ENCODE measurements around the gene TTN.

Gene TTN

DNA sequence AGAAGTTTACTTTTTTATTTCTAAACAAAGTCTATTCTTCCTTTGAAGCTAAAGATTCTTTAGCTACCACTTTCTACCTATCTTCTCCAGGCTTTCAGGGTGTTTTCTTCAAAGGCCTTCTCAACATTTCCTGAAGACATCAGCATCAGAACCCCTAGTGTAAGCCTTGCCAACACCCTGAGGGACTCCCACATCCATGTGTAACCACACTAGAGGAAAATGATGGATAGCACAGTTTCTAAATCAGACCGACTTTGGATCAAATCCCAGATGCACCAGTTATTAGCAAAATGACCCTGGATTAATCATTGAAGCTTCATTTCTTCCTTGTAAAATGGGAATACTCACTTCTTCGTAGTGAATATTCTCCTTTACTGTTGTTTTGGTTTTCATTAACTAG lies 4.7 kb upstream of the TTN start:
- DNase-seq (ENCODE audit: low read depth in 3 of 3, low spot score in 1 of 3): no peak

DNA sequence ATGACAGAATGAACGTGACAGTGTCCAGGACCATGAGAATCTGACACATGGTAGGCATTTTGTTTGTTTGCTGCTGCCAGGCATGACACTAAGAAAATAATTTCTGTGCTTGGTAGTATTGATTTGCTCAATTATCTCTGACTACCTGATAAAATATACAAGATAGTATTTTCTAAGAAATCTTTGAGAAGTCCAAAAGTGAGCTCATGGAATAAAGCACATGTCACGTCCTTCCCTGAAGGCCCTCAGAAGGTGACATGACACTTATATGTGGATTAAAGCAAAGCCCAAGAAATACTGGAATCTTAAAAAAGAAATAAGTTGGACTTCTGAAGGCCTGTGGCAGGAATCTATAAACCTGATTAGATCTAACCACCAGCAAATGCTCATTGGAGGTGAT lies 3.8 kb upstream of the TTN start:
- no peak for DNase-seq (ENCODE audit: low read depth in 3 of 3, low spot score in 1 of 3)

DNA sequence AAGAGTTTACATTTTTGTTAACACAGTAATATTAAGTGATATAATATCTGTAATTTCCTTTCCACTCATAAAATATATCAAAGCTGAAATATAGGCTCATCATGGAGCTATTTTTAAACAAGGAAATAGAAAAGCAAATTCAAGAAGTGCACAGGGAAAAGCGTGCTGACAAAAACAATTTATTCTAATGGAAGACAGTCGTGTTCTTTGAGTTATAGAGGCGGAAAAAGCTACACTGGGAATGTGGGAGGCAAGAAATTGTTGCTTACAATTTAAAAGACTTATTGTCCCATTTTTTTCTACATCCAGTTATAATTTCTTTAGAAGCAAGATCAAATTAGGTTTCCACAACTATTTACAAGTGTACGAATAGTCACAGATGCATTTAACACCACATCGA lies 3.2 kb upstream of the TTN start:
- no peak for DNase-seq (ENCODE audit: low read depth in 3 of 3, low spot score in 1 of 3)

DNA sequence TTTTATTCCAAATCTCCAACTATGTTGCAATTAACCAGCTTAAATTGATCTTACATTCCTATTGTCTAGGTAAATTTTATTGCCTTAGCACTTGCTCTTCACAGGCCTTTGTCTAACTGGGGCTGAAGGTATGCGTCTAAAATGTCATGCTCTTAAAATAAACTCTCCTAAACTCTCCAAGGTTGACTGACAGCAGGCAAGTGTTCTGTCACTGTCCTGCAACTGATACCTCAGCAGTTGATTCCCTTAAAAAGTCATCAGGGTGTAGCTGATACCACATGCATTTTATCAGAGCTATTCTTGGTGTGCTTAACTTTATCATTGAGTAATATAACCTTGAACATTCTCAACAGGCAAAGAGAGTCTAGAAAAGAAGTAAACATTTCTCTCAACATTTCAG lies 680 bp downstream of the TTN start:
- no peak for DNase-seq (ENCODE audit: low read depth in 3 of 3, low spot score in 1 of 3)

DNA sequence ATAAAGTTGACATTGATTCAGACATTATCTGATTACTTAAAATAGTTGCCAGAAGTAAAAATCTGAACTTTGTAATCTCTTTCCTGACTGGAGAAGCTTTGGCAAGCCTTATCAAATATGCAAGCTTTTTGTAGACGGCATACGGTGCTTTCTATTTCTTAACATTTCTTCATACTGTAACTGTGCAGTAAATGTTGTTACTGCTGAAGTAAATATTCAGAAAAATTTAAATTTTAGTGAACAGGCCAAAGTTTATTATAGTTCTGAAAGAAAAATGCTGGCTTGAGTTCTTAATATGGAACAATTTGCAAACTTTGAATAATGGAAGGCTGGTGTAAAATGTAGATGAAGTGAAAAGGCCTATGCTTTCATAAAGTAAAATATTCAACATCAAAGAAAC lies 1.8 kb downstream of the TTN start:
- no peak for DNase-seq (ENCODE audit: low read depth in 3 of 3, low spot score in 1 of 3)

DNA sequence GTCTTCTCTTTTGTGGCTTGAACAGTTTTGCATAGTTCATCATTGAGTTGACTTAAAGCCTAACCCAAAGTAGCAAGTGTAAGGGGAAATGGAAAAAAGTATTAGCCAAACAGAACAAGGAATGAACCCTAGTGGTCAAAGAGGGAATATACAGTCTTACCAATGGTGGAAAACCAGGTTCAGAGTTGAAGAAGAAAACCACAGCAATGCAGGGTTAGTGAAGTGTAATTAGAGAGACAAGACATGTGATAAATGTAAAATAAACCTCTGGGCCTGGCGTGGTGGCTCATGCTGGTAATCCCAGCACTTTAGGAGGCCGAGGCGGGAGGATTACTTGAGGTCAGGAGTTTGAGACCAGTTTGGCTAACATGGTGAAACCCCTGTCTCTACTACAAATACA lies 2.4 kb downstream of the TTN start:
- no peak for DNase-seq (ENCODE audit: low read depth in 3 of 3, low spot score in 1 of 3)

DNA sequence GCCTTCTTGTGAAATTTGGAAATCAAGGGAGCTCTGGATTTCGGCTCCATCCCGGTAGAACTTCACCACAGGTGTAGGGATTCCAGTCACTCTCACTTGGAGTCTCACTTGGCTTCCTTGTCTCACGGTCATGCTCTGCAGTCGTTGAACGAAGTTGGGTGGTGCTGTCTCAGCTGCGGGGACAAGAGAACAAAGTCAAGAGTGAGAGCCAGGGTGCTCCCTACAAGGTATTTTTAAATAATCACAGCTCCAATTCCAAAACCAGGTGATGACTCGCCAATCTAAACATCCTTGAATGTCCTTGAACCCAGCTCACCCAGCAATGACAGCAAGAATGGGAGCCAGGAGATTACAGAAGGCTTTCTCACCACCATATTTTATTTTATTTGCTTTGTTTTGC lies 6.7 kb downstream of the TTN start:
- no peak for DNase-seq (ENCODE audit: low read depth in 3 of 3, low spot score in 1 of 3)

DNA sequence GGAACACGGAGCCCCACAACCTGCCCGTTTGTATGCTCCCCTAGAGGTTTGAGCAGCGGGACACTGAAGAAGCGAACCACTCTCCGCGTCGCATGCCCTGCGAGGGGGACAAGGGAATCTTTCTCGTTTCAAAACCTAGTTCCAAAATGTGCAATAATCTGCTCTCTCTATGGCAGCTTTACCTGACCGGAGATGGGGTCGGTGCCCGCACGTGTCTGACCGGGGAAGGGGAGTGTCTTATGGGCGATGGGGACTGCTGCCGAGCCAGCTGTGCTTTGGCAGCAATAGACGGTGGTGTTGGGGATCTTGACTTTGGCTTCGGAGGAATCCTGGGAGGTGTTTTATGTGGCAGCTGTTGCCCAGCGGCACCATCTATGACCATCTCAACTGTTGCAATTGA lies 7.9 kb downstream of the TTN start:
- DNase-seq (ENCODE audit: low read depth in 3 of 3, low spot score in 1 of 3): no peak

DNA sequence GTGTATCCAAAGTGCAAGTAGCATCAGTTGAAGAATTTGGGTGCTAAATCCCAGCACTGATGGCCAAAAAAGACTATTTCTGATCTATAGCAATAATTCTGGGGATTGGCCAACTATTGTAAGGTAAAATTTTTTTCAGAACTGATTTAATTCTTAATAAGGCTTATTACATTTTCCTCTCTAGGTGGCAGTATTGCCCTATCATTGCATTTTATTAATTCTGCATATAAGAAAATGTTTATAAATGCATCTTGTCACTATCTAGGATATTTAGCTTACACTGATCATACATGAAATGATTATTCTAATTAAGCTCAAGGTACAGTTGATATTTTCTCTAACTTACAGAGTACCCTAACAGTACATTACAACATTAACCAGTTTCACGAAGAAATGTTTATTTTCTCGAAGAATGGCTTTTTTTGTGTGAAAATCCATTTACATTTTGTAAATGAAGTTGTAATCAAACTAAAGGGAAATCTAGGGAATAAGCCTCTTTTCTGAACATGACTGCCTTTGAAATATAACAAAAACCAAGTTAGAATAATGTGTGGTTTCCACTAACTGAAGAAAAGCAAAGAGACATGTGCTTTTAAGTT lies 11.0 kb downstream of the TTN start:
- DNase-seq (ENCODE audit: low read depth in 3 of 3, low spot score in 1 of 3): no peak

DNA sequence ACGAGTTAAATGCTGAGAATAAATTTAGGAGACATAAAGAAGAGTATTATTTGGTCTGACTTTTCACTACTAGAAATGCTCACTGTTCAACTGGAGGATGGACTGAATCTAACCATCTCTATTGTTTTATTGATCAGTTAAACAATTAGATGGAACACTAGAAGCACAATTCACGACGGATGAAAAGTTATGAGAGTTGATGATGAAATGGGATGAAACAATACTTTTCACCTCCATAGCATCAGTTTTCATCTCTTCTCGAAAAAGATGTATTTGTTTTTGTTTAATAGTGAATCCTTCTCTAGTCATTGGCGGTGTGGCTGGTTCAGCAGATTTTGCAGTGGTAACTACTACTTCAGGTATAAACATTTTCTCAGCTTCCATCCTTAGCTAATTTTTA lies 19.3 kb downstream of the TTN start:
- DNase-seq (ENCODE audit: low read depth in 3 of 3, low spot score in 1 of 3): no peak

DNA sequence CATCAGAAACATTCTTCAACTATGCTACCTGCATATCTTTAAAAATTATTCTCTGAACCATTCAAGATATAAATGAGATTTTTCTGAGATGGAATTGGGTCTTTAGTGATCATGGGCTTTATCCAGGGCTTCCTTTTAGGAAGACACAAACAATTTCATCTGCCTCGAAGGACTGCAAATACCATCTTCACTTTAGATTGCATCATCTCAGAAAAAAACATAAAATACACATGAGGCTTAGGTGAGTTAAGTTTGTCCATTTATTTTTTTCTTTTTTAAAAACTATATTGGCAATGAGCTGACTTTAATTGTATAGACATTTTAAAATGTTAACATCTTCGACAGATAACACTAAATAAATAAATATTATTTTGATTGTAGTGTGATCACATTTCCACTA lies 20.1 kb downstream of the TTN start:
- no peak for DNase-seq (ENCODE audit: low read depth in 3 of 3, low spot score in 1 of 3)

DNA sequence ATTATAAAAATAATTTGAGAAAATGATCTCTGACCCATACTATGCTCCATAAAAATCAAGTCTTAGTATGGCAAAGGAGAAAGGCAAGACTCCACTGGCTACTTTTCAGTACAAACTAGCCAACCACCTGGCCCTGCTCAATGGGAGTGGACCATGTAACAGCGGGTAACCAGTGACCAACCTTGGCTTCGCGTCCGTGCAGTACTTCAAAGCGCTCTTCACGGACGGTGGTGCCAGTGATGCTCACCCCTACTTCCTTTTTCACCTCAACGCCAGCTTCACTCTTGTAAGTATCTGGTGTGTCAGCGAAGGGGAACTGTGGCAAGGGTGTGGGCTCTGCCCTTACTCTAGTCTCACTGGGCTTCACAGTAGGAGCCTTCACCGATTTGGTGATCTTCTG lies 23.3 kb downstream of the TTN start:
- no peak for DNase-seq (ENCODE audit: low read depth in 3 of 3, low spot score in 1 of 3)

DNA sequence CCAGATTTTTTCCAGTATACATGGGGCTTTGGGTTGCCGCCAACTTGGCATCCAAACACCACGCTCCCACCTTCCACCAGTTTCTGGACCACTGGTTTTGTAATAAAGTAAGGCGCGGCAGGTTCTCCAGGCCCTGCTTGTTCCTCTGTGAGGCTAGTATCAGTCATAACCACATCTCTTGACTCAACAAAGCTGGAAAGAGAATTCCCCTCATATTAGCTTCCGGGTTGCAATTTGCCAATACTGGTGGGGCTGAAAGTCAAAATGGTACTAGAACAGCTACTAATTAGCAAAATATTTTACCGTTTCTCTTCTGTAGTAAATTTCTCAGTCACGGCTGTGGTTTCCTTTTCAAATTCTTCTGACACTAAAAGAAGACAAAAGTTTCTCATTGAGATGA lies 25.0 kb downstream of the TTN start:
- no peak for DNase-seq (ENCODE audit: low read depth in 3 of 3, low spot score in 1 of 3)

DNA sequence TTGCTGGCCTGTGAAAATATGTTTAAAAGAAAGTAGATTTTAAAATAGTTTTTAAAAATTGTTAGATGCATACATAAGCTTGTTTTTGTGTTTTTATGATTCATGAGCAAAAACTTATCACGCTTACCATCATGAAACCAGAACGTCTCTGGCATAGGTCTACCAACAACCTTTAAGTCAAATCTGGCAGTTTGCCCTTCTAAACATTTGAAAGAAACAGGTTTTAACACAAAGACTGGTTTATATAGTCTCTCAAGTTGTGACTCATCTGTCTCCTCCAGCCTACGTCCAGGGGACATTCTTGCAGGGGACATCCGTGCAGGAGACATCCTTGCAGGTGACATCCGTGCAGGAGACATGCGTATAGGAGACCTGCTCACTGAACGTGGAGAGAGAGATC lies 29.6 kb downstream of the TTN start:
- DNase-seq (ENCODE audit: low read depth in 3 of 3, low spot score in 1 of 3): no peak

DNA sequence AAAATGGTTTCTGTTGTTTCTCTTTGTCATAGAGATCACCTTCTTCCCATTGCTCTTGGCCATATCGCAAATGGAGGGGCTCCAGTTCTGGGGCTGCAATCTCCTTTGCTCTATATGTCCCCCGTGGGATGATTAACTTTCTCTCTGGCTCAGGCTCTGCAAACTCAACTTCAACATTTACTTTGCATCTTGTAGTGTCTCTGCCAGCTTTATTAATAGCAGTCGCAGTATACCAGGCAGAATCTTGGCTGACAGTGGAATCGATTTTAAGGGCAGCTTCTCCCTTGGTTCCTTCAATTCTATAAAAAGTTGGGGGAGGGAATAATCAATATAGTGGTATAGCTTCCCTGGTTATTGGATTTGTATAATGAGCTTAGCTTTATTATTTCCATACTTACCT lies 30.5 kb downstream of the TTN start:
- DNase-seq (ENCODE audit: low read depth in 3 of 3, low spot score in 1 of 3): no peak

DNA sequence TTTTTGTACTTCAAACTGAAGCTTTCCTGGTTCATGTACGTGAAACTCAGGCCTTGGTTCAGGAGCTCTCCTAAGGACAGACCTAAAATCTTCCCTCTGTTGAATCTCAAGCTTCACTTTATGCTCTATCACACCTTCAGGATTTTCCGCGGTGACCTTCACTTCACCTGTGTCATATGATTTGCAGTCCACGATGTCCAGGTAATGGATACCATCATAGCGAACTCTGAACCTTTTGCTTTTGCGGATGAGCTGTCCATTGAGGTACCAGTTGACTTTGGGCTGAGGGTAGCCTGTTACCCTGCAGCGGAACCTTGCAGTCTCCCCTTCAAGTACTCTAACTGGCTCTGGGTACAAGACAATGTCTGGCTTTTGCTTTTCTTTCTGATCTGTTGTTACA lies 31.2 kb downstream of the TTN start:
- DNase-seq (ENCODE audit: low read depth in 3 of 3, low spot score in 1 of 3): no peak

DNA sequence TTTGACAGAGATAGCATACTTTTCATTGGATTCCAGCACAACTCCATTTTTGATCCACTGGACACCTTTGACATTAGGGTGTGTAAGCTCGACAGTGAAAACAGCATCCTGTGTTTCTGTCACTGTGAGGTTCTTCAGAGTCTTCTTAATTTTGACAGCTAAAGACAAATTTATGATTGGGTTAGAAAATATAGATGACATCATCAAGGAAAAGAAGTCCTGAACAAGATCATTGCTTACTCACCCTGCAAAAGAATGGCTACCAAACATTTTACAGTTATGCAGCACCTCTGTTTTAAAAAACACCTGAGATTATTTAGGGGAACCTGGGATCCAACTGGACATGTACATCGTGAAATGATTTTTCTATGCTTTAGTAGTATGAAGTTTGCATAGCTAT lies 36.7 kb downstream of the TTN start:
- DNase-seq (ENCODE audit: low read depth in 3 of 3, low spot score in 1 of 3): no peak

DNA sequence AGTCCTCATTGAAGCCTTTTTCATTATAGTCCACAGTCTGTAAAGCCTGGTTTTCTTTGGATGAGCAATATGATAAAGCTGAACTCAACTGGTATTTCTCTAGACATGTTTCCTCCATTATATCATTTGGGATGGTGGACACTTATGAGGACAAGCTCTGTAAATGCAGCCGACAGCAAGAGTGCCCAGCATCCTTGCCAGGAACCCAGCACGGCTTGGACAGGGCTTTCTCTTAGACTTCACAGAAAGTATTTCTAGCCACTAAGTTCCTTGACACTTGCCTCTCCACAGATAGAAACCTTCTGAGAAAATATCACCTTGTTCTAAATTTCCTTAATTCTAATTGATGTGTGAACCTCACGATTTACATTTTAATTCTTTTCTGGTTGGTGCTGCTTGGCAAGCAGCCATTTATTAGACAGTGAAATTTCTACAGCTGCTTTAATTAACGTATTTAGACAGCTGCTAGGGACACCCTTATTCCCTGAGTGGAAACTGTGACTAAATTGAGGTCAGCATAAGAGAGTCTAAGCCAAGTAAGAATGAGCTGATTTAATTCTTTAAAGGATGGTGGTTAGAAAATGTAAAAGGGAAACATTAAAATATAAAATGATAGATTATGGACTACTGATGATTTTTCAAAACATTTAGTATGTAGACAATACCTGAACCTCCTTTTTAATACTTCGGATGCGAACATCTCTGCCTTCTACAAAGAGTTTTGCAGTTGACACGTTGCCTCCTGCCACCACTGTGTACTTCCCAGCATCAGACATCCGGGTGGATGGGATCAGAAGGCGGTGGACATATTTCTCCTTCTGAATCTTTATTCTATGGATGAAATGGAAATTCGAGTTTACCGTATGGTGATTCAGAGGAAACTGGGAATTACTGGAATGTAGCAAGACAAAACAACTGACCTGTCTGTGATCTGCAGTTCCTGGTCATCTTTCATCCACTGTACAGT lies 39.8 kb downstream of the TTN start:
- DNase-seq (ENCODE audit: low read depth in 3 of 3, low spot score in 1 of 3): no peak

DNA sequence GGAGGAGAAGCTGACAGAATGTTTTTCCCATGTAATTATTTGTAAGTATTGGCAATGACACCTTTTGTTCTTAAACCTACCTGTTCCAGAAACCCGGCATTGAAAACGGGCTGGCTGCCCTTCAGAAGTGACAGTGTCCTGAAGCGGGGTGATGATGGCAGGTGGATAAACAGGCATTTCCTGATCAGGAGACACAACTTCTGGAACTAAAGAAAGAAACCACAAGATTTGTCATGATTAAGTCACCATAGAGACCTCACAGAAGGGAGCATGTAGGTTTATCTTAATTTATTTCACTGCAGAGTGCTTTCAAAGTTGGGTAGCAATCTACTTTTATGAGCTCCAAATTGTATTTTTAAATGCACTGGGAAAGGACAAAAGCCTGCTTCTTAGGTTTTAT lies 43.1 kb downstream of the TTN start:
- DNase-seq (ENCODE audit: low read depth in 3 of 3, low spot score in 1 of 3): no peak

DNA sequence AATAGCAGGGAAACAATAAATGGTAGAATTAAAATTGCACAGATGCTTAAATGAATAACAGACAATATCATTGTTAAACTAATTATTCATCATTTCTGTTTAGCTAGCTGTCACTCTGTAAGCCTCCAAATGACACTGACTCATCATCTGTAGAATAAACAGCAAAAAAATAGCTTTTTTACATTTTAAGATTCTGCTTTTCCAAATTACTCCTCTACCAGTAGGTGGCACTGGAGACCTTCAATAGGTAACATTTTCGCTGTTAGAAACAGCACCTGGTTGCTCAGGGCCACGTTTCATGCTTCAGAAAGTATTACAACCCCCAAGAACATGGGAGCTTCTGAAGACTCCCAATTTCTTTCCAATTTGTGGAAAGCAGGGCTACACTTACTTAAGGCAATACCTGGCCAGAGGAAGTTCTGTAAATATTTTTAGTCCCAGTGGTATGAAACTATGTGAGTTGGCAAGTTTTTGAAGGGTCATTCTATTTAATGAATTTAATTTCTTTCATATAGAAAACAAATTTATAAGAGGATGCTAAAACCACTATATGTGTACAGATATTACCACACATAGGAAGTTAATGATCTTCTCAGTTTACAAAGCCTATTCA lies 45.4 kb downstream of the TTN start:
- no peak for DNase-seq (ENCODE audit: low read depth in 3 of 3, low spot score in 1 of 3)

DNA sequence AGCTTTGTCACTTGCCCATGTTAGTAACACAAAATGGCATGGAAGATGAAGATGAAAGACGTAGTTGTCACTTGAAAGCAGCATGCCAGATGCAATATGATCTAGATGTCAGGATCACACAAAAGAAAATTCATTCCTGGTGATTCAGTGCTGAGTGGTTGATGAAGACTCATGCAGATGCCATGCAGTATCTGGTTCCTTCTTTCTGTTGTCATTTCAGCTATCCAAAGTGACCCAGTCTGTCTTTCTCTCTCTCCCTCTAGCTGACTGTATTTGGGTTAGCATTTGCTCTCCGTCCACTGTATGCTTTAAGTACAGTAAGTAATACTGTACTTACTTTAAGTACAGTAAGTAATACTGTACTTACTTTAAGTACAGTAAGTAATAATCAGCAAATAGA lies 50.4 kb downstream of the TTN start:
- no peak for DNase-seq (ENCODE audit: low read depth in 3 of 3, low spot score in 1 of 3)

DNA sequence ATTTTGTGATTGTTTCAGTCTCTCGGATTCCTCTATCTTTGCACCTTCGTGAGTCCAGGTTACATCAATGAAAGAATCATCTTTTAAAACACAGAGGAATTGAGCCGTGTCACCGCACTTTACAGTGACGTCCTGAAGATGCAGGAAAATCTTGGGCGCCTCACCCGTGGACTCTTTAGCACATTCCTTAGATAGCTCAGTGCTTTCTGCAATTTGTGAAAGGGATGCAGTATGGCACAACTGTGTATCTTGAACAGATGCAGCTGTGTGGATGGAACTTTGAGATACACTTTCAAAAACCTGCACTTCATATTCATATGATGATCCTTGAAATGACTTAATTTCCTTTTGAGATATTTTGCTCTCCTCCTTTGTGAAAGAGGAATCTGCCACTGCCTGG lies 50.9 kb downstream of the TTN start:
- DNase-seq (ENCODE audit: low read depth in 3 of 3, low spot score in 1 of 3): no peak

DNA sequence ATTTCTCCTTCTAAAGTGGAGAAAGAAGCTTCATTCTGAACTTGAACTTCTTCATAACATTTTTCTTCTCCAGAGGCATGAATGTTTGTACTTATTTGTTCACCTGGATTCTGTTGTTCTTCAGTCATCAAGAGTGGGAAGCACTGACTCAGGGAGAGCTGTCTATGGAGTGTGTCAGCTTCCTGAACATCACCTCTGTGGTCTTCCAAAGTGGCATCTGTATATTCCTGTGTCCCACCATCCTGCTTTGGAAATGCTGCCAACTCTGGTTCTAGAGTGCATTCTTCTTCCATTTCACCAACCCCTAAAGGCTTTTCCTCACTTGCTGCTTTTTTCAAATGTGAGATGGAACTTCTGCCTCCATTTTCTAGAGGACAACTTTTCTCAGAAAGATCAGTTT lies 59.5 kb downstream of the TTN start:
- DNase-seq (ENCODE audit: low read depth in 3 of 3, low spot score in 1 of 3): no peak

Measured in stimulated activated CD4-positive, alpha-beta T cell treated with anti-CD3 and anti-CD28 coated beads, TNF-alpha, amount 100 ng/mL, for 1 hour (primary cell).